ENCODE measurements around the gene ADGRL3. TPM values are rescaled to one million over a fixed set of nuclear protein-coding genes. Genes with fewer than 3 reads are reported as not detected.

Gene ADGRL3
- total RNA-seq, 1 experiment from 2014 or later = not detected

- H3K36me3 ChIP-seq (ENCODE audit: insufficient read depth, low read length) = no peaks in the 10 kb centered on the region
- no peak overlapping the region for H3K27ac ChIP-seq (ENCODE audit: low read length)
- H3K79me2 ChIP-seq (ENCODE audit: low read length) = no peaks in the 10 kb centered on the region
- H3K9me2 ChIP-seq (replicated peaks; ENCODE audit: insufficient read depth, low read length) = no peaks in the 10 kb centered on the region
- no peaks in the 10 kb centered on the region for H3K27me3 ChIP-seq (ENCODE audit: low read length)
- H3K9ac ChIP-seq (ENCODE audit: low read length) = no peak overlapping the region
- H3K4me1 ChIP-seq (ENCODE audit: low read length) = no peaks in the 10 kb centered on the region
- no peak for DNase-seq
- peaks cover 18% of the 10 kb centered on the region for H3K9me3 ChIP-seq (ENCODE audit: low read length)
- H2AFZ ChIP-seq (ENCODE audit: low read length) = no peak overlapping the region
- no peaks in the 10 kb centered on the region for H4K20me1 ChIP-seq (ENCODE audit: insufficient read depth, low read depth, low read length)
- no peak overlapping the region for H3K4me2 ChIP-seq (ENCODE audit: low read depth, low read length, poor library complexity, severe bottlenecking)
- H3K4me3 ChIP-seq (ENCODE audit: low read length) = no peak overlapping the region
Observed at GRCh38 chr4:61298178-61298740, 98.1 kb downstream of the ADGRL3 start.

- no peak overlapping the region for H3K4me2 ChIP-seq (ENCODE audit: low read depth, low read length, poor library complexity, severe bottlenecking)
Observed at GRCh38 chr4:61299316-61299715, 99.2 kb downstream of the ADGRL3 start.

GRCh38 chr4:61300266-61300844 lies 100.2 kb downstream of the ADGRL3 start:
- H3K9ac ChIP-seq (ENCODE audit: low read length) = no peak overlapping the region
- no peak overlapping the region for H3K4me2 ChIP-seq (ENCODE audit: low read depth, low read length, poor library complexity, severe bottlenecking)
- H3K4me1 ChIP-seq (ENCODE audit: low read length) = no peaks in the 10 kb centered on the region
- no peaks in the 10 kb centered on the region for H4K20me1 ChIP-seq (ENCODE audit: insufficient read depth, low read depth, low read length)
- H3K9me3 ChIP-seq (ENCODE audit: low read length) = peaks cover 27% of the 10 kb centered on the region
- no peaks in the 10 kb centered on the region for H3K79me2 ChIP-seq (ENCODE audit: low read length)
- H3K36me3 ChIP-seq (ENCODE audit: insufficient read depth, low read length) = no peaks in the 10 kb centered on the region
- H2AFZ ChIP-seq (ENCODE audit: low read length) = no peak overlapping the region
- no peak for DNase-seq
- H3K27ac ChIP-seq (ENCODE audit: low read length) = no peak overlapping the region
- no peaks in the 10 kb centered on the region for H3K27me3 ChIP-seq (ENCODE audit: low read length)
- H3K4me3 ChIP-seq (ENCODE audit: low read length) = no peak overlapping the region
- H3K9me2 ChIP-seq (replicated peaks; ENCODE audit: insufficient read depth, low read length) = no peaks in the 10 kb centered on the region

More at GRCh38 chr4:61299316-61299715, 99.2 kb downstream of the ADGRL3 start:
- H3K27me3 ChIP-seq (ENCODE audit: low read length) = no peaks in the 10 kb centered on the region
- no peaks in the 10 kb centered on the region for H3K4me1 ChIP-seq (ENCODE audit: low read length)
- no peak for DNase-seq
- no peak overlapping the region for H2AFZ ChIP-seq (ENCODE audit: low read length)
- no peaks in the 10 kb centered on the region for H4K20me1 ChIP-seq (ENCODE audit: insufficient read depth, low read depth, low read length)
- no peaks in the 10 kb centered on the region for H3K79me2 ChIP-seq (ENCODE audit: low read length)
- no peak overlapping the region for H3K27ac ChIP-seq (ENCODE audit: low read length)
- peaks cover 26% of the 10 kb centered on the region for H3K9me3 ChIP-seq (ENCODE audit: low read length)
- H3K9me2 ChIP-seq (replicated peaks; ENCODE audit: insufficient read depth, low read length) = no peaks in the 10 kb centered on the region
- no peak overlapping the region for H3K9ac ChIP-seq (ENCODE audit: low read length)
- H3K4me3 ChIP-seq (ENCODE audit: low read length) = no peak overlapping the region
- H3K36me3 ChIP-seq (ENCODE audit: insufficient read depth, low read length) = no peaks in the 10 kb centered on the region

GRCh38 chr4:61301271-61301670 lies 101.1 kb downstream of the ADGRL3 start:
- Histone ChIP-seq H3K27me3 (ENCODE audit: low read length) (no peaks in the 10 kb centered on the region), H3K9me3 (ENCODE audit: low read length) (peaks cover 28% of the 10 kb centered on the region), H3K27ac (ENCODE audit: low read length) (no peak overlapping the region), H3K9ac (ENCODE audit: low read length) (no peak overlapping the region), H3K9me2 (replicated peaks; ENCODE audit: insufficient read depth, low read length) (no peaks in the 10 kb centered on the region), H3K4me3 (ENCODE audit: low read length) (no peak overlapping the region), H3K79me2 (ENCODE audit: low read length) (no peaks in the 10 kb centered on the region), H3K4me1 (ENCODE audit: low read length) (no peaks in the 10 kb centered on the region), H4K20me1 (ENCODE audit: insufficient read depth, low read depth, low read length) (no peaks in the 10 kb centered on the region), H3K36me3 (ENCODE audit: insufficient read depth, low read length) (no peaks in the 10 kb centered on the region), H3K4me2 (ENCODE audit: low read depth, low read length, poor library complexity, severe bottlenecking) (no peak overlapping the region), H2AFZ (ENCODE audit: low read length) (no peak overlapping the region)
- no peak for DNase-seq

GRCh38 chr4:61308033-61308432 lies 107.9 kb downstream of the ADGRL3 start:
- no peak overlapping the region for H3K9ac ChIP-seq (ENCODE audit: low read length)
- H3K9me3 ChIP-seq (ENCODE audit: low read length) = peaks cover 37% of the 10 kb centered on the region
- H3K27me3 ChIP-seq (ENCODE audit: low read length) = no peaks in the 10 kb centered on the region
- no peaks in the 10 kb centered on the region for H3K36me3 ChIP-seq (ENCODE audit: insufficient read depth, low read length)
- no peak overlapping the region for H3K27ac ChIP-seq (ENCODE audit: low read length)
- no peak overlapping the region for H3K4me3 ChIP-seq (ENCODE audit: low read length)
- H3K79me2 ChIP-seq (ENCODE audit: low read length) = no peaks in the 10 kb centered on the region
- no peak overlapping the region for H3K4me2 ChIP-seq (ENCODE audit: low read depth, low read length, poor library complexity, severe bottlenecking)
- no peaks in the 10 kb centered on the region for H3K9me2 ChIP-seq (replicated peaks; ENCODE audit: insufficient read depth, low read length)
- no peaks in the 10 kb centered on the region for H3K4me1 ChIP-seq (ENCODE audit: low read length)
- DNase-seq = no peak
- no peaks in the 10 kb centered on the region for H4K20me1 ChIP-seq (ENCODE audit: insufficient read depth, low read depth, low read length)
- H2AFZ ChIP-seq (ENCODE audit: low read length) = no peak overlapping the region

GRCh38 chr4:61309616-61310015 lies 109.5 kb downstream of the ADGRL3 start:
- no peak overlapping the region for H3K4me3 ChIP-seq (ENCODE audit: low read length)
- no peaks in the 10 kb centered on the region for H3K36me3 ChIP-seq (ENCODE audit: insufficient read depth, low read length)
- H3K9me2 ChIP-seq (replicated peaks; ENCODE audit: insufficient read depth, low read length) = no peaks in the 10 kb centered on the region
- H3K4me1 ChIP-seq (ENCODE audit: low read length) = no peaks in the 10 kb centered on the region
- no peaks in the 10 kb centered on the region for H3K27me3 ChIP-seq (ENCODE audit: low read length)
- H3K4me2 ChIP-seq (ENCODE audit: low read depth, low read length, poor library complexity, severe bottlenecking) = no peak overlapping the region
- peaks cover 31% of the 10 kb centered on the region for H3K9me3 ChIP-seq (ENCODE audit: low read length)
- H3K79me2 ChIP-seq (ENCODE audit: low read length) = no peaks in the 10 kb centered on the region
- no peak overlapping the region for H3K9ac ChIP-seq (ENCODE audit: low read length)
- no peak overlapping the region for H3K27ac ChIP-seq (ENCODE audit: low read length)
- no peak overlapping the region for H2AFZ ChIP-seq (ENCODE audit: low read length)
- no peak for DNase-seq
- no peaks in the 10 kb centered on the region for H4K20me1 ChIP-seq (ENCODE audit: insufficient read depth, low read depth, low read length)

- Histone ChIP-seq H3K9me2 (replicated peaks; ENCODE audit: insufficient read depth, low read length) (no peaks in the 10 kb centered on the region), H2AFZ (ENCODE audit: low read length) (no peak overlapping the region), H3K4me1 (ENCODE audit: low read length) (no peaks in the 10 kb centered on the region), H3K9ac (ENCODE audit: low read length) (no peak overlapping the region), H3K27me3 (ENCODE audit: low read length) (no peaks in the 10 kb centered on the region), H4K20me1 (ENCODE audit: insufficient read depth, low read depth, low read length) (no peaks in the 10 kb centered on the region), H3K4me3 (ENCODE audit: low read length) (no peak overlapping the region), H3K36me3 (ENCODE audit: insufficient read depth, low read length) (no peaks in the 10 kb centered on the region), H3K79me2 (ENCODE audit: low read length) (no peaks in the 10 kb centered on the region), H3K4me2 (ENCODE audit: low read depth, low read length, poor library complexity, severe bottlenecking) (no peak overlapping the region), H3K27ac (ENCODE audit: low read length) (no peak overlapping the region), H3K9me3 (ENCODE audit: low read length) (peaks cover 29% of the 10 kb centered on the region)
- DNase-seq = no peak
Observed at GRCh38 chr4:61312526-61312925, 112.4 kb downstream of the ADGRL3 start.

- H3K27me3 ChIP-seq (ENCODE audit: low read length) = no peaks in the 10 kb centered on the region
- H3K4me1 ChIP-seq (ENCODE audit: low read length) = no peaks in the 10 kb centered on the region
- no peaks in the 10 kb centered on the region for H3K36me3 ChIP-seq (ENCODE audit: insufficient read depth, low read length)
- no peak for DNase-seq
- H4K20me1 ChIP-seq (ENCODE audit: insufficient read depth, low read depth, low read length) = no peaks in the 10 kb centered on the region
- no peak overlapping the region for H3K27ac ChIP-seq (ENCODE audit: low read length)
- H3K4me2 ChIP-seq (ENCODE audit: low read depth, low read length, poor library complexity, severe bottlenecking) = no peak overlapping the region
- H3K4me3 ChIP-seq (ENCODE audit: low read length) = no peak overlapping the region
- no peaks in the 10 kb centered on the region for H3K79me2 ChIP-seq (ENCODE audit: low read length)
- H2AFZ ChIP-seq (ENCODE audit: low read length) = no peak overlapping the region
- no peak overlapping the region for H3K9ac ChIP-seq (ENCODE audit: low read length)
- H3K9me2 ChIP-seq (replicated peaks; ENCODE audit: insufficient read depth, low read length) = no peaks in the 10 kb centered on the region
- peaks cover 32% of the 10 kb centered on the region for H3K9me3 ChIP-seq (ENCODE audit: low read length)
Observed at GRCh38 chr4:61318431-61318830, 118.3 kb downstream of the ADGRL3 start.
